A549 (cell line): ENCODE results near the gene CERS6. TPM values are rescaled to one million over a fixed set of nuclear protein-coding genes. Genes with fewer than 3 reads are reported as not detected.

ENCODE experiments used
- ATAC-seq, 2 experiments: fragments of 200-7000 bp in 1 of 2; fragments of >200 bp in 1 of 2; cut with Nextera tagmentation in 1 of 2; cut with Tn5 transposase in 1 of 2; 3 replicates each; pipeline versions ENCODE4 v1.8.0 to v1.9.1; 2018 to 2020; ENCODE audit warnings: mild to moderate bottlenecking in 1 of 2, moderate library complexity in 1 of 2
- CTCF ChIA-PET: fragments of 300-600 bp; sonication (Branson Sonifier 250); formaldehyde crosslinking; extraction: SDS; loops from one replicate; lab custom pipeline; 2021; ENCODE audit warnings: antibody characterized with exemption, inconsistent platforms; lab: Yijun Ruan, JAX
- POLR2A ChIA-PET: fragments of 350-600 bp; formaldehyde crosslinking; extraction: SDS; loops from one replicate; lab custom pipeline; 2021; ENCODE audit warnings: antibody characterized with exemption, inconsistent platforms; lab: Yijun Ruan, JAX
- DNase-seq, 2 experiments: peaks; one replicate each; pipeline versions ENCODE4 v3.0.0 to v3.0.0-alpha.2; 2011 to 2016; ENCODE audit warnings: low read depth in 1 of 2, low spot score in 1 of 2
- FAIRE-seq: peaks from 2 replicates; lab custom pipeline; 2011; peaks lifted over from hg19 to GRCh38; lab: Jason Lieb, UNC
- H3K27ac ChIP-seq, 2 experiments: fragments of >200 bp; sonication (Bioruptor Twin); formaldehyde crosslinking; 3 replicates each; pipeline ENCODE4 v1.5.1; 2016 to 2017
- H3K4me1 ChIP-seq: fragments of >200 bp; sonication (Bioruptor Twin); formaldehyde crosslinking; 3 replicates; pipeline ENCODE4 v1.6.1; 2016
- H3K4me2 ChIP-seq: fragments of >200 bp; sonication (Bioruptor Twin); formaldehyde crosslinking; 3 replicates; pipeline ENCODE4 v1.6.1; 2016
- H3K4me3 ChIP-seq: fragments of >200 bp; sonication (Bioruptor Twin); formaldehyde crosslinking; 3 replicates; pipeline ENCODE4 v1.5.1; 2016
- H3K9me3 ChIP-seq: fragments of >200 bp; sonication (Bioruptor Twin); formaldehyde crosslinking; 3 replicates; pipeline ENCODE4 v1.6.1; 2016
- CBX8 ChIP-seq: fragments of 200-600 bp; sonication (generic); IDR thresholded peaks from 2 replicates; pipeline ENCODE4 v1.6.1; 2016
- EHF ChIP-seq: fragments of 250-450 bp; sonication (Bioruptor Pico); IDR thresholded peaks from 2 replicates; pipeline ENCODE4 v1.5.0; 2020; ENCODE audit warnings: mild to moderate bottlenecking
- EP300 ChIP-seq, 2 experiments: fragments of >200 bp; sonication (Bioruptor Twin); formaldehyde crosslinking; IDR thresholded peaks; 2 replicates in 1 of 2; 3 replicates in 1 of 2; pipeline ENCODE4 v1.6.1; 2016 to 2017
- ESRRA ChIP-seq: fragments of 150-350 bp; IDR thresholded peaks from 2 replicates; pipeline ENCODE4 v1.6.1; 2014; ENCODE audit warnings: mild to moderate bottlenecking, low read length, borderline replicate concordance
- FOSB ChIP-seq: fragments of 250-450 bp; sonication (Bioruptor Pico); IDR thresholded peaks from 2 replicates; pipeline ENCODE4 v1.5.0; 2020; ENCODE audit warnings: mild to moderate bottlenecking, moderate library complexity
- FOSL2 ChIP-seq, 2 experiments: fragments of 450-650 bp in 1 of 2; fragments of >200 bp in 1 of 2; sonication (Bioruptor Twin) in 1 of 2; formaldehyde crosslinking; IDR thresholded peaks; 2 replicates each; pipeline versions ENCODE4 v1.5.0 to v1.6.1; 2016 to 2020; ENCODE audit warnings: mild to moderate bottlenecking in 1 of 2, moderate library complexity in 1 of 2
- FOXS1 ChIP-seq: fragments of 250-450 bp; sonication (Bioruptor Pico); IDR thresholded peaks from 2 replicates; pipeline ENCODE4 v1.5.0; 2020; ENCODE audit warnings: mild to moderate bottlenecking, moderate library complexity
- HDAC2 ChIP-seq: fragments of 200-600 bp; sonication (generic); IDR thresholded peaks from 2 replicates; pipeline ENCODE4 v1.6.1; 2016
- HOXA7 ChIP-seq: fragments of 250-450 bp; sonication (Bioruptor Pico); IDR thresholded peaks from 2 replicates; pipeline ENCODE4 v1.5.0; 2020; ENCODE audit warnings: mild to moderate bottlenecking, moderate library complexity
- HOXB13 ChIP-seq: fragments of 250-450 bp; sonication (Bioruptor Pico); IDR thresholded peaks from 2 replicates; pipeline ENCODE4 v1.5.0; 2020; ENCODE audit warnings: low read depth, mild to moderate bottlenecking, moderate library complexity
- KDM1A ChIP-seq: fragments of 200-600 bp; sonication (generic); IDR thresholded peaks from 2 replicates; pipeline ENCODE4 v1.6.1; 2016; ENCODE audit warnings: low read depth, mild to moderate bottlenecking
- MAZ ChIP-seq: fragments of 150-350 bp; IDR thresholded peaks from 2 replicates; pipeline ENCODE4 v1.6.1; 2014; ENCODE audit warnings: antibody characterized with exemption, low read depth, low read length, borderline replicate concordance
- MYC ChIP-seq: IDR thresholded peaks from 2 replicates; pipeline ENCODE4 v1.6.1; 2012; ENCODE audit warnings: mild to moderate bottlenecking, inconsistent platforms, low read length, improper control_type of control experiment, borderline replicate concordance
- NR3C1 ChIP-seq: fragments of >200 bp; sonication (Bioruptor Twin); formaldehyde crosslinking; IDR thresholded peaks from 3 replicates; pipeline ENCODE4 v1.6.1; 2017
- POLR2A ChIP-seq: IDR thresholded peaks from 2 replicates; pipeline ENCODE4 v1.6.1; 2012; ENCODE audit warnings: mild to moderate bottlenecking, low read length
- POLR2AphosphoS2 ChIP-seq: conservative IDR thresholded peaks from 2 replicates; pipeline ENCODE4 v1.6.1; 2012; ENCODE audit warnings: low read length, improper control_type of control experiment, inconsistent platforms
- RAD21 ChIP-seq, 2 experiments: fragments of >200 bp in 1 of 2; sonication (Bioruptor Twin) in 1 of 2; formaldehyde crosslinking in 1 of 2; IDR thresholded peaks in 1 of 2; conservative IDR thresholded peaks in 1 of 2; 2 replicates in 1 of 2; 3 replicates in 1 of 2; pipeline ENCODE4 v1.6.1; 2012 to 2018; ENCODE audit warnings: inconsistent platforms in 1 of 2
- RARB ChIP-seq: fragments of 250-450 bp; sonication (Bioruptor Pico); IDR thresholded peaks from 2 replicates; pipeline ENCODE4 v1.8.0; 2021; ENCODE audit warnings: mild to moderate bottlenecking, moderate library complexity
- RFX5 ChIP-seq: fragments of 450-650 bp; IDR thresholded peaks from 2 replicates; pipeline ENCODE4 v1.7.1; 2014; ENCODE audit warnings: antibody characterized with exemption, mild to moderate bottlenecking, moderate library complexity
- SMC3 ChIP-seq: fragments of >200 bp; sonication (Bioruptor Twin); formaldehyde crosslinking; IDR thresholded peaks from 3 replicates; pipeline ENCODE4 v1.6.1; 2018; ENCODE audit warnings: inconsistent platforms
- TFCP2L1 ChIP-seq: fragments of 250-450 bp; sonication (Bioruptor Pico); IDR thresholded peaks from 2 replicates; pipeline ENCODE4 v1.5.0; 2021; ENCODE audit warnings: mild to moderate bottlenecking
- WGBS: methylation state at CpG from one replicate; pipeline ENCODE4 v1.1.6; 2017; ENCODE audit errors: missing lambda C conversion rate; 5-methylcytosine and 5-hydroxymethylcytosine counted together
- polyA plus RNA-seq, 4 experiments: library from polyadenylated mRNA; depleted of rRNA in 3 of 4; stranded (reverse); fragments of >200 nt; fragmentation: RNase III in 1 of 4; extraction: RNeasy Plus Mini Kit Qiagen cat#74134 plus additional on column Dnase treatment in 1 of 4; gene quantifications; 2 replicates in 3 of 4; 3 replicates in 1 of 4; pipeline ENCODE4 v1.2.3, GENCODE V29; 2011 to 2017
- TF ChIP-seq, protein P1 (sequence below): IDR thresholded peaks from 2 replicates; pipeline ENCODE4 v1.6.1; 2012
- TF ChIP-seq, protein P2 (sequence below): fragments of 450-650 bp; IDR thresholded peaks from 2 replicates; pipeline ENCODE4 v1.6.1; 2014; ENCODE audit warnings: antibody characterized with exemption
- TF ChIP-seq, protein P3 (sequence below): fragments of >200 bp; sonication (Bioruptor Twin); formaldehyde crosslinking; IDR thresholded peaks from 3 replicates; pipeline ENCODE4 v1.5.1; 2016
- TF ChIP-seq, protein P4 (sequence below): fragments of >200 bp; sonication (Bioruptor Twin); formaldehyde crosslinking; IDR thresholded peaks from 3 replicates; pipeline ENCODE4 v1.6.1; 2016
- TF ChIP-seq, protein P5 (sequence below): fragments of 150-350 bp; IDR thresholded peaks from 2 replicates; pipeline ENCODE4 v1.6.1; 2014; ENCODE audit warnings: low read depth, mild to moderate bottlenecking, low read length
- TF ChIP-seq, protein P6 (sequence below): IDR thresholded peaks from 2 replicates; pipeline ENCODE4 v1.6.1; 2012

Gene CERS6
- polyA plus RNA-seq, 2 of the 4 experiments (the other 2 are of a cell fraction): 12.0 to 16.9 TPM

DNA sequence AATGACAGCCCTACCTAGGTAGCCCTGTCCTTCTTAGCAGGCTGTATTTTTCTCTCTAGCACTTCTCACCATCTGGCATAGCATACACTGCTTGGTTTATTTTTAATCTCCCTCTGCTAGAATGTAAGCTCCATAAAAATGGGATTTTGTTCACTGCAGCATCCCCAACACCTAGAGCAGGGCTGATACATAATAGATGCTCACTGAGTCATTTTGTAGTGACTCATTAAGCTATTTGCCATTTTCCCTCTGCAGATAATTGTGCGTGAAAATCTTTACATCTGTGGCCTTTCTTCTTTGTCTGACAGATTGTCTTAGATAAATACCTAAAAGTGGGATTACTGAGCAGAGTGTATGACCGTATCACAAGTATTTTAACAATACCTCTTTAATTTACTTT lies 82.5 kb downstream of the CERS6 start:
- ChIA-PET POLR2A (no interaction called here), CTCF (interaction anchor here (0.5 to 0.8 kb wide), 2 partner anchors 12 to 192 kb away, joined by 3 to 4 read pairs; no protein-coding TSS in a partner anchor)
- no peak for TF ChIP-seq EHF (CRISPR knock-in tag)
- no peak for TF ChIP-seq ESRRA
- no peak for TF ChIP-seq HOXA7 (CRISPR knock-in tag)
- TF ChIP-seq POLR2A: no peak
- no peak for TF ChIP-seq RARB (CRISPR knock-in tag)
- TF ChIP-seq, protein P1, sequence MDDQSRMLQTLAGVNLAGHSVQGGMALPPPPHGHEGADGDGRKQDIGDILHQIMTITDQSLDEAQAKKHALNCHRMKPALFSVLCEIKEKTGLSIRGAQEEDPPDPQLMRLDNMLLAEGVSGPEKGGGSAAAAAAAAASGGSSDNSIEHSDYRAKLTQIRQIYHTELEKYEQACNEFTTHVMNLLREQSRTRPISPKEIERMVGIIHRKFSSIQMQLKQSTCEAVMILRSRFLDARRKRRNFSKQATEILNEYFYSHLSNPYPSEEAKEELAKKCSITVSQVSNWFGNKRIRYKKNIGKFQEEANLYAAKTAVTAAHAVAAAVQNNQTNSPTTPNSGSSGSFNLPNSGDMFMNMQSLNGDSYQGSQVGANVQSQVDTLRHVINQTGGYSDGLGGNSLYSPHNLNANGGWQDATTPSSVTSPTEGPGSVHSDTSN: no peak
- TF ChIP-seq, protein P2, sequence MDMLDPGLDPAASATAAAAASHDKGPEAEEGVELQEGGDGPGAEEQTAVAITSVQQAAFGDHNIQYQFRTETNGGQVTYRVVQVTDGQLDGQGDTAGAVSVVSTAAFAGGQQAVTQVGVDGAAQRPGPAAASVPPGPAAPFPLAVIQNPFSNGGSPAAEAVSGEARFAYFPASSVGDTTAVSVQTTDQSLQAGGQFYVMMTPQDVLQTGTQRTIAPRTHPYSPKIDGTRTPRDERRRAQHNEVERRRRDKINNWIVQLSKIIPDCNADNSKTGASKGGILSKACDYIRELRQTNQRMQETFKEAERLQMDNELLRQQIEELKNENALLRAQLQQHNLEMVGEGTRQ: no peak
- no peak for TF ChIP-seq FOSB (CRISPR knock-in tag)
- TF ChIP-seq, protein P3, sequence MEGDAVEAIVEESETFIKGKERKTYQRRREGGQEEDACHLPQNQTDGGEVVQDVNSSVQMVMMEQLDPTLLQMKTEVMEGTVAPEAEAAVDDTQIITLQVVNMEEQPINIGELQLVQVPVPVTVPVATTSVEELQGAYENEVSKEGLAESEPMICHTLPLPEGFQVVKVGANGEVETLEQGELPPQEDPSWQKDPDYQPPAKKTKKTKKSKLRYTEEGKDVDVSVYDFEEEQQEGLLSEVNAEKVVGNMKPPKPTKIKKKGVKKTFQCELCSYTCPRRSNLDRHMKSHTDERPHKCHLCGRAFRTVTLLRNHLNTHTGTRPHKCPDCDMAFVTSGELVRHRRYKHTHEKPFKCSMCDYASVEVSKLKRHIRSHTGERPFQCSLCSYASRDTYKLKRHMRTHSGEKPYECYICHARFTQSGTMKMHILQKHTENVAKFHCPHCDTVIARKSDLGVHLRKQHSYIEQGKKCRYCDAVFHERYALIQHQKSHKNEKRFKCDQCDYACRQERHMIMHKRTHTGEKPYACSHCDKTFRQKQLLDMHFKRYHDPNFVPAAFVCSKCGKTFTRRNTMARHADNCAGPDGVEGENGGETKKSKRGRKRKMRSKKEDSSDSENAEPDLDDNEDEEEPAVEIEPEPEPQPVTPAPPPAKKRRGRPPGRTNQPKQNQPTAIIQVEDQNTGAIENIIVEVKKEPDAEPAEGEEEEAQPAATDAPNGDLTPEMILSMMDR: no peak
- TF ChIP-seq MAZ: no peak
- TF ChIP-seq HDAC2: no peak
- TF ChIP-seq, protein P4, sequence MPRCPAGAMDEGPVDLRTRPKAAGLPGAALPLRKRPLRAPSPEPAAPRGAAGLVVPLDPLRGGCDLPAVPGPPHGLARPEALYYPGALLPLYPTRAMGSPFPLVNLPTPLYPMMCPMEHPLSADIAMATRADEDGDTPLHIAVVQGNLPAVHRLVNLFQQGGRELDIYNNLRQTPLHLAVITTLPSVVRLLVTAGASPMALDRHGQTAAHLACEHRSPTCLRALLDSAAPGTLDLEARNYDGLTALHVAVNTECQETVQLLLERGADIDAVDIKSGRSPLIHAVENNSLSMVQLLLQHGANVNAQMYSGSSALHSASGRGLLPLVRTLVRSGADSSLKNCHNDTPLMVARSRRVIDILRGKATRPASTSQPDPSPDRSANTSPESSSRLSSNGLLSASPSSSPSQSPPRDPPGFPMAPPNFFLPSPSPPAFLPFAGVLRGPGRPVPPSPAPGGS: no peak
- TF ChIP-seq POLR2AphosphoS2: no peak
- TF ChIP-seq EP300 (IDR thresholded peaks at IDR 0.05): no peak
- no peak for TF ChIP-seq RAD21 (conservative IDR thresholded peaks at IDR 0.05 in 1 of 2, IDR thresholded peaks at IDR 0.05 in 1 of 2)
- no peak for TF ChIP-seq KDM1A
- Histone ChIP-seq H3K4me1 (peaks cover 21% of the 10 kb centered on the region), H3K4me2 (no peak overlapping the region), H3K4me3 (no peak overlapping the region), H3K9me3 (no peaks in the 10 kb centered on the region), H3K27ac (no peak overlapping the region)
- DNase-seq: no peak
- no peak for FAIRE-seq
- no peak; a peak in 1 of 6 replicates for ATAC-seq
- 68% methylated on average over 2 of the region's 2 CpGs for WGBS

DNA sequence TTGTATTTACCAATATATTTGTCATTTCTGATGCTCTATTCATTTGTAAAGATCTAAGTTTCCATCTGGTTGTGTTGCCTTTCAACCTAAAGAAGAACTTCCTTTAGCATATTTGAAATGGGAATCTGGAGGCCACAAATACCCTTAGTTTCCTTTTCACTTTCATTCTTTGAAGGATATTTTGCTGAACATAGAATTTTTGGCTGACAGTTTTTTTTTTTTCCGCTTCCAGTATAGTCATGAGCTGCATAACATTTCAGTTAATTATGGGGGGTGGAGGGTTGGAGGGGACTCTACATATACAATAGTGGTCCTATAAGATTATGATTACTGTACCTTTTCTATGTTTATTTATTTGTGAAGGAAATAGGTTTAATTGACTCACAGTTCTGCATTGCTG lies 83.9 kb downstream of the CERS6 start:
- H3K4me1 ChIP-seq: peaks cover 21% of the 10 kb centered on the region
- H3K9me3 ChIP-seq: no peaks in the 10 kb centered on the region
- WGBS: 96% methylated on average over 1 of the region's 1 CpG
- H3K4me2 ChIP-seq: no peak overlapping the region
- DNase-seq (no peak), FAIRE-seq (no peak), ATAC-seq (no peak)
- ChIA-PET CTCF (no interaction called here), POLR2A (no interaction called here)
- no peak overlapping the region for H3K27ac ChIP-seq
- no peak overlapping the region for H3K4me3 ChIP-seq
- no peak for TF ChIP-seq CBX8
- TF ChIP-seq MAZ: no peak
- TF ChIP-seq HOXB13 (CRISPR knock-in tag): no peak
- TF ChIP-seq SMC3: no peak
- TF ChIP-seq, protein P5, sequence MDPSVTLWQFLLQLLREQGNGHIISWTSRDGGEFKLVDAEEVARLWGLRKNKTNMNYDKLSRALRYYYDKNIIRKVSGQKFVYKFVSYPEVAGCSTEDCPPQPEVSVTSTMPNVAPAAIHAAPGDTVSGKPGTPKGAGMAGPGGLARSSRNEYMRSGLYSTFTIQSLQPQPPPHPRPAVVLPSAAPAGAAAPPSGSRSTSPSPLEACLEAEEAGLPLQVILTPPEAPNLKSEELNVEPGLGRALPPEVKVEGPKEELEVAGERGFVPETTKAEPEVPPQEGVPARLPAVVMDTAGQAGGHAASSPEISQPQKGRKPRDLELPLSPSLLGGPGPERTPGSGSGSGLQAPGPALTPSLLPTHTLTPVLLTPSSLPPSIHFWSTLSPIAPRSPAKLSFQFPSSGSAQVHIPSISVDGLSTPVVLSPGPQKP: no peak
- no peak for TF ChIP-seq KDM1A
- TF ChIP-seq FOSL2 (IDR thresholded peaks at IDR 0.05): no peak
- TF ChIP-seq FOSL2 (CRISPR knock-in tag; IDR thresholded peaks at IDR 0.05): no peak
- TF ChIP-seq RFX5: no peak
- no peak for TF ChIP-seq NR3C1
- TF ChIP-seq POLR2AphosphoS2: no peak
- TF ChIP-seq, protein P6, sequence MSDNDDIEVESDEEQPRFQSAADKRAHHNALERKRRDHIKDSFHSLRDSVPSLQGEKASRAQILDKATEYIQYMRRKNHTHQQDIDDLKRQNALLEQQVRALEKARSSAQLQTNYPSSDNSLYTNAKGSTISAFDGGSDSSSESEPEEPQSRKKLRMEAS: no peak
- TF ChIP-seq, protein P2: no peak
- TF ChIP-seq TFCP2L1 (CRISPR knock-in tag): no peak
- no peak for TF ChIP-seq EP300 (IDR thresholded peaks at IDR 0.05)
- TF ChIP-seq MYC: no peak
- TF ChIP-seq HDAC2: no peak
- TF ChIP-seq FOXS1 (CRISPR knock-in tag): no peak
